ENCODE results near the gene MAML3. TPM values are rescaled to one million over a fixed set of nuclear protein-coding genes. Genes with fewer than 3 reads are reported as not detected.

MAML3 gene
- total RNA-seq, 1 donor, result 0.72 TPM

GRCh38 chr4:139942241-139942640 lies 211.7 kb downstream of the MAML3 start:
- H3K27ac ChIP-seq (ENCODE audit: low read depth, low read length), result no peak overlapping the region
- H4K20me1 ChIP-seq (ENCODE audit: insufficient read depth, low read length), result no peaks in the 10 kb centered on the region
- H3K4me2 ChIP-seq (ENCODE audit: insufficient read depth, low read length), result no peak overlapping the region
- H3K27me3 ChIP-seq (ENCODE audit: insufficient read depth, low read length), result peaks cover 8% of the 10 kb centered on the region
- peaks cover 7% of the 10 kb centered on the region for H3K4me1 ChIP-seq (ENCODE audit: insufficient read depth, low read length)
- H3K79me2 ChIP-seq (ENCODE audit: insufficient read depth, low read length), result no peaks in the 10 kb centered on the region
- TF ChIP-seq CTCF (IDR thresholded peaks at IDR 0.05; ENCODE audit: extremely low read depth, low read depth, low read length), result no peak
- no peak overlapping the region for H2AFZ ChIP-seq (ENCODE audit: low read length)
- no peak overlapping the region for H3K4me3 ChIP-seq (ENCODE audit: insufficient read depth, low read length)
- no peak for DNase-seq (ENCODE audit: insufficient read length, low spot score, missing footprints)
- no peaks in the 10 kb centered on the region for H3K36me3 ChIP-seq (ENCODE audit: insufficient read depth, low read length)
- no peaks in the 10 kb centered on the region for H3K9me3 ChIP-seq (ENCODE audit: low read depth, low read length)

GRCh38 chr4:139940600-139940999 lies 213.4 kb downstream of the MAML3 start:
- no peak overlapping the region for H3K4me3 ChIP-seq (ENCODE audit: insufficient read depth, low read length)
- peaks cover 4% of the 10 kb centered on the region for H3K27me3 ChIP-seq (ENCODE audit: insufficient read depth, low read length)
- no peak overlapping the region for H2AFZ ChIP-seq (ENCODE audit: low read length)
- H3K36me3 ChIP-seq (ENCODE audit: insufficient read depth, low read length), result no peaks in the 10 kb centered on the region
- TF ChIP-seq CTCF (IDR thresholded peaks at IDR 0.05; ENCODE audit: extremely low read depth, low read depth, low read length), result no peak
- DNase-seq (ENCODE audit: insufficient read length, low spot score, missing footprints), result no peak
- no peak overlapping the region for H3K27ac ChIP-seq (ENCODE audit: low read depth, low read length)
- no peaks in the 10 kb centered on the region for H4K20me1 ChIP-seq (ENCODE audit: insufficient read depth, low read length)
- no peak overlapping the region for H3K4me2 ChIP-seq (ENCODE audit: insufficient read depth, low read length)
- H3K4me1 ChIP-seq (ENCODE audit: insufficient read depth, low read length), result no peaks in the 10 kb centered on the region
- no peaks in the 10 kb centered on the region for H3K79me2 ChIP-seq (ENCODE audit: insufficient read depth, low read length)
- no peaks in the 10 kb centered on the region for H3K9me3 ChIP-seq (ENCODE audit: low read depth, low read length)

- H3K4me3 ChIP-seq (ENCODE audit: insufficient read depth, low read length), result no peak overlapping the region
- H3K79me2 ChIP-seq (ENCODE audit: insufficient read depth, low read length), result no peaks in the 10 kb centered on the region
- no peak overlapping the region for H3K27ac ChIP-seq (ENCODE audit: low read depth, low read length)
- no peak for DNase-seq (ENCODE audit: insufficient read length, low spot score, missing footprints)
- H3K27me3 ChIP-seq (ENCODE audit: insufficient read depth, low read length), result peaks cover 10% of the 10 kb centered on the region
- H2AFZ ChIP-seq (ENCODE audit: low read length), result no peak overlapping the region
- TF ChIP-seq CTCF (IDR thresholded peaks at IDR 0.05; ENCODE audit: extremely low read depth, low read depth, low read length), result no peak
- H3K9me3 ChIP-seq (ENCODE audit: low read depth, low read length), result no peaks in the 10 kb centered on the region
- H3K4me2 ChIP-seq (ENCODE audit: insufficient read depth, low read length), result no peak overlapping the region
- no peaks in the 10 kb centered on the region for H3K36me3 ChIP-seq (ENCODE audit: insufficient read depth, low read length)
- no peaks in the 10 kb centered on the region for H3K4me1 ChIP-seq (ENCODE audit: insufficient read depth, low read length)
- H4K20me1 ChIP-seq (ENCODE audit: insufficient read depth, low read length), result no peaks in the 10 kb centered on the region
Measured at GRCh38 chr4:139938414-139938813, 215.6 kb downstream of the MAML3 start.

- Histone ChIP-seq H3K27ac (ENCODE audit: low read depth, low read length) (no peak overlapping the region), H3K4me3 (ENCODE audit: insufficient read depth, low read length) (no peak overlapping the region), H3K79me2 (ENCODE audit: insufficient read depth, low read length) (no peaks in the 10 kb centered on the region), H3K9me3 (ENCODE audit: low read depth, low read length) (no peaks in the 10 kb centered on the region), H3K4me1 (ENCODE audit: insufficient read depth, low read length) (no peaks in the 10 kb centered on the region), H2AFZ (ENCODE audit: low read length) (no peak overlapping the region), H4K20me1 (ENCODE audit: insufficient read depth, low read length) (no peaks in the 10 kb centered on the region), H3K36me3 (ENCODE audit: insufficient read depth, low read length) (no peaks in the 10 kb centered on the region), H3K4me2 (ENCODE audit: insufficient read depth, low read length) (no peak overlapping the region), H3K27me3 (ENCODE audit: insufficient read depth, low read length) (peaks cover 15% of the 10 kb centered on the region)
- no peak for DNase-seq (ENCODE audit: insufficient read length, low spot score, missing footprints)
- TF ChIP-seq CTCF (IDR thresholded peaks at IDR 0.05; ENCODE audit: extremely low read depth, low read depth, low read length), result no peak
Measured at GRCh38 chr4:139935911-139936310, 218.1 kb downstream of the MAML3 start.

Measured in osteoblast (primary cell).